NCI-H2196 (cell line): ENCODE results near the gene GSG1L.
A peak's percentile ranks its signal among the peaks of the same experiment; 100 is the strongest.

Experiments
- DNase-seq: peaks from one replicate; lab custom pipeline; 2025; ENCODE audit not compliant: unreplicated experiment; lab: John Stamatoyannopoulos, UW

The GSG1L gene

DNA sequence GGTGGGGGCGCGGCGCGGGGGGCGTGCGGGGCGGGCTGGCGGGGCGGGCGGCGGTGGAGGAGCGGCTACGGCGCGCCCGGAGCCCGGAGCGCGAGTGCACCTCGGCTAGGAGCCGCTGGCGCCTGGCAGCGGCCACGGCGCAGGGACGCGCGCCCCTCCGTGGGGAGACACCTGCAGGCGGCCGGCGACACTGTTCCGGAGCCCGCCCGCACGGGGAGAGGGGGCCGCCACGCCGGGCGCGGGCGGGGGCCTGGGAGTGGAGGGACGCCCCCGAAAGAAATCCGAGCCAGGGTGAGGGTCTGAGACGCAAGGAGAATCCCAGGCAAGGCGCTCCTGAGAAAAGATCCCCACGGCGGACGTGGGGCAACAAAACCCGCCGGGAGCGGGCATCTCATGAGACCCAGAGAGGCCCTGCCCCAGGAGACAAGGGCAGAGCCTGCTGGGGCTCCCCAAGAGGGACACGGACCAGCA, at the start of gene GSG1L:
Gene GSG1L (minus strand): TSS at position 124 of the 471 bp plus-strand sequence. CDS start 290 bp downstream, outside the sequence.
- DNase-seq, result no peak

DNA sequence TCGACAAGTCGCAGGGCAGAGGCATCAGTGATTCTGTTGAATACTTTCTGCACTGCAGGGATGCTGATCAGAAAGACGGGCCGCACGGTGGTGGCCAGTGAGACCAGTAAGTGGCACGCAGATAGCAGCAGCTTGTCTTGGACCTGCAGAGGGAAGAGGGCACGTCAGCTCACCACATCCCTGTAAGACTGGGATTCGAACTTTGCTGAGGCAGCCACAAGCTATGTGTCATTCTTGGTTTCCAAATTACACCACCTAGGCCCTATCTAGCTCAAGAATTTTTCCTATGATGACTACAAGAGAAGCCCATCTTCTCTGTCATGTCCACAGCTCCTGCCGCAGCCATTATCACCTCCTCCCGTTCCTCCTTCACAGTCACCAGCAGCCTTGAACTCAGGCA, 49.4 kb upstream of the GSG1L start:
- DNase-seq, result no peak

DNA sequence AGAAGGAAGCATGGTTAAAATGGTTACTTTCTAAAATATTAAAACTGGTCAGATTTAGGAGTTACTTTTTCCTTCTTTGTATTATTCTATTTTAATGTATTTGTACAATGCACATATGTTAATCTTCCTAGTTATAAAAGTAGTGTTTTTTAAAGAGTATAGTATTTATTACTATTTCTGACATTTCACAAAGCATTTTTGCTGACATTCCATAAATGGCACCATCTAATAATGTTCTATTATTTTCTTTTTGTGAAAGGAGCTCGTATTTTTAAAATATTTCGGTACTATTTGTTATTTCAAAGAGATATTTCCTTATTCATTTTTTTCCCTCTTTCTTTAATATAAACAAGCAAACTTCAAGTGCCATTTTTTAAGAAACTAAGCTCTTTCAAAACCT, 47.5 kb upstream of the GSG1L start:
- no peak for DNase-seq

DNA sequence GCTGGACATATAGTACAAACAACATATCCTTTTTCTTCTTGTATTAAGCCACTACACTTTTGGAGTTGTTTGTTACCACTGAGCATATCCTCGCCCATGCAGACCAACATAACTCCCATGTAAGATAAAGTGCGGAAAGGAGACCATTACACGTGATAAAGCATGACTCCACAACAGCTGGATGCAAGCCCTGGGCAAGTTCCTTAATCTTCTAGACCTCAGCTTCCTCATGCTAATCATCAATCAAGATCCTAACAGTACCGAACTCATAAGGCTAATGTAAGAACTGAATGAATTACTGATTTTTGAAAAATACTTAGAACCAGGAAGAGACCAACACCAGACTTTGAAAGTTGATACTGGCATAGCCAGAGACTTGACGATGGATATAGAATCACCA, 47.0 kb upstream of the GSG1L start:
- no peak for DNase-seq

DNA sequence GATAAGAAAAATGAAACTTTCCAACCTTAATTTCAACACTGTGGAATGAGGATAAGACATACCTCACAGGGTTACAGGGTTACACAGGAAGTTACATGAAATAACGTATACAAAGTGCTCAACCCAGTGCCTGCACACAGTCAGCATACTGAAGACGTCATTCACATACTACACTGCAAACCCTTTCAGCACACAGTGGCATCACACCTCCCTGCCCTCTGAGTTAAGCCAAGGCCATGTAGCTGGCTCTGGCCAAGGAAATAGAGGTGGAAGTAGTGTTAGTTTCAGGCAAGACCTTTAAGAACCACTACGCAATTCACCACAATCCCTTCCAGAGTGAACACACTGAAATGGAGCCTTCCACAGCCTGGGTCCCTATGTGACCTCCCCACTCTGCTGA, 46.6 kb upstream of the GSG1L start:
- no peak for DNase-seq

DNA sequence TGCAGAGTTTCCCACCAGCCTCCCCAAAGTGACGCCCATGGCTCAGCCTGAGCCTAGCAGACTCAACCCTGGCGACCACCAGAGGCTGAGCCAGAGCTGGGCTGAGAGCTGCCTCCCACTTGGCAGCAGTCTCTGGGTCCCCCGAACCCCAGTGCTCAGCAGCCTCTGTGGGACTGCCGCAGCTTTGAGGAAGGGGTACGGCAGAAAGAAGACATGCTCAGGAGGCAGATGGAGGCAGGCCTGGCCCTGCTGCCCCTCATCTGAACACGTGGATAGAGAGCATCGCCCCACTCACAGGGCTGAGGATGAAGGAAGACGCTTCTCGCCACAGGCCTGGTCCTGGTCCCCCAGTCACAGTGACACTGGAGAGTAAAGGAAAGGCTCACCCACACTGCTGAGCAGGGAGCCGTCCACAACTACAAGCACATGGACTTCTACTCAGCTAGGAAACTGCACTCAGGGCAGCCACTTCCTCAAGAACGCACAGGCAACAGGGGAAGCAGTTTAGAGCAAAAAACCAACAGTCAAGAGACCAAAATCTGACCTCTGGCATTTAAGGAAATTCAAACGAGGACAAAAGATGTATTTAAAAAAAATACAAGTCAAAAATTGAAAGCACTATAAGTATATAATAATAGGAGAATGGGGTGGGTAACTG, 45.2 kb upstream of the GSG1L start:
- DNase-seq, result no peak

DNA sequence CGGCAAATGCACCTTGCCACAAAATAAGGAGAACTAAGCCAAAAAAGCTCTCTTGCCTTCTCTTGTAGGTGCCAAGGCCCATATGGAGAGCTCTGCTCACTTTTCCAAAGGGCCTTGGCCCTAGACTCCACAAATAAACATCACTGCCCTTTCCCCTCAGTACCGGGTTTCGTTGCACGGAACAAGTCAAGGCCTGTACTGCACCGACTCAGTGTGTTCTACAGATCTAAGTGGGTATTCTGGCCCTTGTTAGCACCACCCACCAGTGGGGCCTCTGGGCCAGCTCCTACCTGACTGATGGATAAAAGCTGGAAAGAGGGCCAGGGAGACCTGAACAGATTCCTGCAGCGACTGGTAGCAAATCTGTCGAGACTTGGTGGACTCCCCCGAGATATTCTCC, 43.7 kb upstream of the GSG1L start:
- DNase-seq, result peak; percentile 42

DNA sequence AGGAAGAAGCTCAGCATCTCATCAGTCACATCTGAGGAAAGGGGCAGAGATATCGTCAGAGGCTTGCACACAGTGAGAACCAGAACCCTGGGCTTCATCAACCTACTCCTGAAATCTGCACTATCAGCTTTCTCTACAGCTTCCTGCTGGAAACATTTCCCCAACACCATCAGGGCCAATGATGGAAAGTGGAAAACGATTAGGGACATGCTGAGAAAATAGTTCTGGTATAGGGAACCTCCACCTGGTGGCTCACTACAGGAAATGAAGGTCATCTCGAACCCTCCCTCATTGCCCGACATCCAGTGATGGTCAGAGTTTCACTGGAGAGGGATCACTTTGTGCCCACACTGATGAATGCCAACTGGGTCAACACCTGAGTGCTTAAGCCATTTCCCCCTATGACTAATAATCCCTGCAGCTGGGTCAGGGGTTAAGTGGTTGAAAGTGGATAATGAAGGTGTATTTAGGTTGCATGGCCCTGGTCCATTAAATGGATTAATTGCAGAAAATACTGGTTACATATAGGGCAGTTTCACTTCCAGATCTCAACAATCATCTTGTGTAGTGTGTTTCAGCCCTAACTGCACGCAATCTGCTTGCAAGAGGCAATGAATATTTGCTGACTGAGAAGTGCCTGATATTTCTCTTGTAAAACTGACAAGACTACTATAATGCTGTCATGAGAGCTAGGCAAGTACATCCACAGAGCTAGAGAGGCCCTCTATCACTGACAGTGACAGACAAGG, 43.1 kb upstream of the GSG1L start:
- peak; percentile 69 for DNase-seq

DNA sequence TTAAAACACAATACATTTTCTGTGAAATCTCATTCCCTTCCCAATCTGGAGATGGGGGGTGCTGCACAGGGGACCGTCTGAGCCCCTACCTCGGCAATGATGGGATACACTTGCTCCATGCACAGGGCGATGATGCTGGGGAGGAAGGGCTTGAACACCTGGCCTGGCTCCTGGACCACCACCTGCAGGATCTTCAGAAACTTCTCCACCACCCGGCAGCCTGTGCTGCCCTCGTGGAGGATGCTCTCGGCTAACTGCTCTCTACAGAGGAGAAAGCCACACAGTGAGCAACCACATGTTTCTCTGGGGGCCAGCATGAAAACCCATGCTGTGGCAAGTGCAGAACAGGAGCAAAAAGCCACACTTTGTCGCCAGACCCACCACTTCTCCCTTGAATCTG, 42.4 kb upstream of the GSG1L start:
- DNase-seq, result no peak

DNA sequence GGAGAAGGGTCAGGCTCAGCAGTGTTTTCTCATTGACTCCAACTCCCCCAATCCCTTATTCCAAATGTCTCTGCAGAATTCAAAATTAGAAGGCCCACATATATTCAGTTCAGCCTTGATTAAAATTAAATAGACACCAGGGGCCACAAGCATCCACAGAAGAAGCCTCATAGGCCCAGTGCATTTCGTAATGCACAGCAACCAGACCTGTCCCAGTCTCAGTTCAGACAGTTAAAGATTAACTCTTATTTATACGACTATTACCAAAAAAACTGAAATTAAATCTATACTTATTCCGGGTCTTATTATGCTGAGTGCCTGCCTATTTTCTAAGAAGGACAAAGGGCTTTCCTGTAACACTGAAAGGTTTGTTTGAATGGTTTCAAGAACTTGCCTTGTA, 41.8 kb upstream of the GSG1L start:
- no peak for DNase-seq

DNA sequence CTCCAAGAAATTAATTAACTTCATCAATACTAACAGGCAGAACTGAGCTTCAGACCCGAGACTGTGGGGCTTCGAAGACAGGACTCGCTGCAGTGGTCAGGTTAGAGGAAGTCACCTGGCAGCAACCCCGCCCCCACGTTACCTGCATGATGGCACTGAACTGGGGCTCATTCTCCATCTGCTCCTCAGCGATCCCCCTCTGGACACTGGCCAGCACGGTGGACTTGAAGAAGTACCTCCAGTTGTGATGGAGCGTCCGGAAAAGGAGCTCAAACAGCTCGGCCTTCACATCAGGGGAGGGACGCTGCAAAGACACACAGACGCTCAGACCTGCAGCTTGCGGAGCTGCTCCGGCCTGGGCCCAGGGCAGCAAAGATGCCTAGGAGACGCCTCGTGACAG, 40.9 kb upstream of the GSG1L start:
- DNase-seq, result no peak

DNA sequence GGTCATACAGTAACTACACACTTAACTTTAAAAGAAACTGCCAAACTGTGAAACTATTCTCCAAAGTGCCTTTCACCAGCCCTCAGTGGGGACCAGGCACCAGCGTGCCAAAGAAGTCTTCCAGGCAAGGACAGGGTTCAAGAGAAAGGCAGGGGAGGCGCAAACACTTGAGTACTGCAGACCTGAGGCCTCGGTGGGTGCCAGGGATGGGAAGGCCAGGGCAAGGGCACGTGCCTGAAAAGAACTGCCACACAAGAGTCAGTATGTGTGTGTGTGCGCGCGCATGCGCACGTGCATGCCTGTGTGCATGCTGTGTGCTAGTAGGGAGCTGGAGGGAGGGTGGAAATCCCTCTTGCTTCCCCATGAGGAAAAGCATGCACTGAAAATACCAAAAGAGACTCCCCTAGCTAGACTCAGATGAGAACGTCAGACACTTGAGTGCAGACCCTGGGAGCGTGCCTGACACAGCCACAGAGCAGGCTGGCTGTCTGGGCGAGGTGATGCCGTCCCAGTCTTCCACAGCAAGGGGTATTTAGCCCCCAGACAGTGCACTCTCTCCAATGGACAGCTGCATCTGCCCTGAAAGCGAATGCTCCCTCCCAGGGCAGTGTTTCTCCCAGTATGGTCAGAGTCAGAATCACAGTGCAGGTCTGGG, 40.1 kb upstream of the GSG1L start:
- DNase-seq, result no peak

DNA sequence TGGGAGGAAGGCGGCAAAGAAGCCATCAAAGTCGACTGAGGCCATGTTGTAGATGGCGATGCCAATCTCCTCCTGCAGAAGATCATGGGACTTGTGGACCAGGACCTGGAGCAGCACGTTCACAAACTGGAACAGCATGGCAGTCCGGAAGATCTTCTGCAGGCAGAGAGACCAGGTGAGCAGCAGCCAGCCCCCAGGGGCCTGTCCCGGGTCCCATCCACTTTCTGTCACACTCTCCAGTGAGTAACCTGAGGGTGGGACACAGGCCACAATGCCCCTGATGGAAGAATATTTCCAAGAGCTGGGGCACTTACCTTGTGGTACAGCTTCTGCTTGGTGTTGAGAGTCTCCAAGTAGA, 38.0 kb upstream of the GSG1L start:
- DNase-seq, result no peak

DNA sequence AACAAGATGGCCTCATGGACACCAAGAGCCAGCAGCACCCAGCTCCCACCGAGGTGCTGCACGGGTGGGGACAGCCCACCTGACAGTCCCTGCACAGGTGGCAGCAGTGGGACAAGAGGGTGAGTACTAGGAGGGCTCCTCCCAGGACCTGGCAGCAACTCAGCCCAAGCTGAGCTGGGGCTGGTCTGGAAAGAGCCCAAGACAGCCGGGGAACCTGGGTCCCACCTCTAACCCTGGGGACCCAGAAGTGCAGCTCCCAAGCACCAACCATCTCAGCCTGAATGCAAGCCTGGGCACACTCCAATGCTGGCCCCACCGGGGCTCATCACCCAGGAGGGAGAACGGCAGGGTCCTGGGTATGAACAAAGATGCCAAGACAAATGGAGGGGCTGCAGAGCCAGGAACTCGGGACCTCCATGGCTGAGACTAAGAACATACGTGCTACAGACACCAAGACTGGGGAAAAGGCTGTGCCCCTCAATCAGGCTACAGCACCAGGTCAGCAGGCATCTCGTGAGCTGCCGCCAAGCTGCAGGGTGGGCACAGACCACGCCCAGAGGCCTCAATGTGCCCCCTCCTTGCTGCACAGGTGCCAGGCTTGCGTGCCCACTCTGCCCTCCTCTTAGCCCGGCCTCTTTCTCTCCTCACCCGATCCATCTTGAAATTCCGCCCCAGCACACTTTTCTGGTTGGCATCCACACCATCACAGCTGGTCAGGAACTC, 37.5 kb upstream of the GSG1L start:
- no peak for DNase-seq

DNA sequence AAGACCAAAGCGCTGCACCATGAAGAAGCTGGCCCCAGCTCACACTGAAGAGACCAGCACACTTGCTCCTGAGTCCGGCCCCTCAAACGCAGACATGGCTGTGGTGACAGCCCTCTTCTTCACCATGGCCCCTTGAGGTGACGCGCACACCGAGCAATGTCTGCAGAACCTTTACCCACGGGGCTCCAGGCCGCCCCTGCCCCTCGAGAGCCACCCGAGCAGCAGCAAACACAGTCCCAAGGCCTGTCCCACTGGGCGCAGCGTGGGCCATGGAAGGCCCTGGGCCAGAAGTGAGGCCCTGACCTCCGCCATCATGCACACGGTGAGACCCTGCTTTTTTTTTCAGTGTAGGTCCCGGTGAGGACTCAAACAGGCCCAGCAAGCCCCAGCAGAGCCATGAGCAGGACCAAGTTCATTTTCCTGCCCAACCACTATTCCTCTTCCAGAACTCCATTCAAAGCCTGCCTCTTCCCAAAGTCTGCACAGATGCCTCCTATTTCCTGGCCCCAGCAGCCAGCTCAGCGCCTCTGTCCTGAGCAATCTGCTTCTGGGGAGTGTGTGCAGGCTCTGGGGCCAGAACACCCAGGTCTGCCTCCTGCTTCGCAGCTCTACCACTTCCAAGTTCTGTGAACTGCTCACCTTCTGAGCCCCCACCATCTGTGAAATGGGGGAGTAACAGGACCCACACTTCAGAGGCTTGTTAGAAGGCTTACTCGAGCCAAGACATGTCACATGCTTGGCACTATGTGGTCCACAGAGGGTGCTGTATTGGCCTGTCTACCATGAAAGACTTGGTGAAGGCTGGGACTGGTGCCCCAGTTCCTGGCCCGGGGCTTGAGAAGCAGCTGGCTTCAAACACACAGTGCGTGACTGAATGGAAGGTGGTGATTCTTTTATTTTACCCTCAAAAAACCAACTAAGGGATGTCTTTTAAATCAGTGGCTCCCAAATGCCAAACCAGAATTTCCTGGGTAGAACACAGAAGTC, 35.7 kb upstream of the GSG1L start:
- DNase-seq, result no peak

DNA sequence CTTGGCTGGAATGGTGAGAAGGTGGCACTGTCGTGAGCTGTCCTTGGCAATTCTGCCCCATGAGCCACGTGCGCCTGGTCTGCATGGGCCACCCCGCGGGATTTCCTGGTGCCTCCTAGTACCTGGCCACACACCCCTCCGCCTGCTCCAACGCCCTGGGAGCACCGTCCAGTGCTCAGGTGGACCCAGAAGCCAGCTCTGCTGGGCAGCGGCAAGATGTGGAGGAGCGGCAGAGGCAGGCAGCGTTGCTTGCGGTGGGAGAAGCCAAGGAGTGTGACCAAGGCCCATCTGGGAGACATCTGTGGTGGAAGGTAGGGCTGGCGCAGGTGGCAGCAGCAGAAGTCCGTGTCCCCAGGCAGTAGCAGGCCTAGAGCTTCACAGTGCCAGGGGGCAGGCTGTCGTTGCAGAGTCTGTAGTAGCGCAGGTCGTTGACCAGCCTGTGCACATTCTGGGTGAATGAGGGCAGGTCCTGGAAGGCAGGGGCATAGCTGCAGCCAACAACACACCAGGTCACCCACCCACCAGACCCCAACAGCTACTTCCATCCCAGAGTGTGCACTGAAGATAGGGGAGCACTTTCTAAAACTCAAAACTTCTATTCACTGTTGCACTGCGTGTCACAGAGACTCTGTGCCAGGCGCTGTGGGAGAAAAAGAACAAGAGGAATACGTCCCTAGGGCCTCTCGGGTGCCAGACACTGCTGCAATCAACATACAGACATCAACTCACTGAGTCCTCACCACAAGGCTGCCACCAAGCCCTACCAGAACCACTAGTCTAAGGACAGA, 34.9 kb upstream of the GSG1L start:
- DNase-seq, result no peak

DNA sequence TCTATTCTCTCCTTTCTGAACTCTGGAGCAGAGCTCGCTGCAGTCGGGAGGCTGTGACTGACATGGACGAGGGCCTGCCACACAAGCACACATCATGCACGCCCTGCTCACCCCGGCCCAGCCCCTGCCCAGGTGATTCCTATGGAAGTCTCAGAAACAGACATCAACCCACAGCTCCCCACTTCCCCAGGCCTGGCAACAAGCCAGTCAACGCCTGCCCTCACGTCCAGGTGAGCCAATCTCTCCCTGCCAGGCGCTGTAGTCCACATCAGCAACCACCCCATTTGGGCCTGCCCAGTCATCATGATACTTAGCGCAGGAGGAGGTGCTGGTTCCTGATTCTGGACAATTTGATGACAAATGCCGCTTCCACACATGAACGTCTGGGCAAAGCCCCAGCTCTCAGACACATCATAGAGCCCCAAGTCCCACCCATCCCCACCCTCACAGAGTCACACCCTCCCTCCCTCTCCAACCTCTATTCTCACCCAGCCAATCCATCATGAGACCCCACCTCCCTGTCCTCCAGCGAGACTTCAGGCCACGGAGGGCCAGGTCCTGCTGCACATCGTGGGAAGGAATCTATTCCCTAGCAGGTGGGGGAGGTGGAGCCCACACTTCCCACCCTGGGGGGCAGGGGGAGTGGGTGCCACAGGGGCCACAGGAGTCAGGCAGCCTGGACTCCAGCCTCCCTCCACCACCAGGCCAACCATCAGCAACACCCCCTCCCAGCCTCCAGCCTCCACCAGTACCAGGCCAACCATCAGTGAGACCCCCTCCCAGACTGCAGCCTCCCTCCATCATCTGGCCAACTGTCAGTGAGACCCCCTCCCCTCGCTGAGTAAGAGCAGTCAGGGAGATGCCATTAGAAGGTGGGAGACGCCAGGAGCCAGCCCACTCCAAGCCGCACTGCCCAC, 33.7 kb upstream of the GSG1L start:
- DNase-seq, result no peak

DNA sequence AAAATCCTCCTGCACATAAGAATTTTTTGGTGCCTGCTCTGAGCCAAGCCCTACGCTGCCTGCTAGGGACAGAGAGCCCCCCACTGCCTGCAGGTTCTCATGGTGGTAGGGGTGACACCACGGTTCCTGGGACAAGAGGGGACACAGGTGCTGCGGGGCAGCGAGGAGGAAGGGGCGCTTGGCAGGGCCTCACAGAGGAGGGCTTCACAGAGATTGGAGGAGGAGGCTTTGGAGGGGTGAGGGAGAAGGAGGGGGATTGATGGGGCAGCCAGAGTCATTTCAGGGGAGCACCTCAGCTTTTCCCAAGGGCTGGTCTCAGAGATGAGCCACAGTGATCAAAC, 29.8 kb upstream of the GSG1L start:
- DNase-seq, result no peak
